Measurements from ENCODE around the gene ATP2A2. TPM values are rescaled to one million over a fixed set of nuclear protein-coding genes. Genes with fewer than 3 reads are reported as not detected.
"Not testable (repeated sequence)": the region's sequence is repeated elsewhere in the genome, so short reads cannot be mapped to it uniquely, and the experiment has no call there.

The ATP2A2 gene
- total and polyA plus RNA-seq, 2 experiments from 2014 or later: 297 to 400 TPM

- peak overlapping the region; percentile 43 for H3K27ac ChIP-seq
- peaks cover 28% of the 10 kb centered on the region for H3K36me3 ChIP-seq
These were observed 92.0 kb downstream of the ATP2A2 start for GRCh38 chr12:110373025-110373424.

GRCh38 chr12:110373425-110373824 lies 92.4 kb downstream of the ATP2A2 start:
- Histone ChIP-seq H3K4me3 (no peak overlapping the region), H3K9me3 (ENCODE audit: low read depth) (no peaks in the 10 kb centered on the region), H3K27ac (peak overlapping the region; percentile 43), H3K4me1 (ENCODE audit: low read depth) (peaks cover 11% of the 10 kb centered on the region), H3K36me3 (peaks cover 32% of the 10 kb centered on the region), H3K27me3 (no peaks in the 10 kb centered on the region)
- DNase-seq (ENCODE audit: low read depth in 1 of 2, low spot score in 1 of 2): no peak
- TF ChIP-seq CTCF (IDR thresholded peaks at IDR 0.05; ENCODE audit: low read depth, low read length): no peak

More at GRCh38 chr12:110373025-110373424, 92.0 kb downstream of the ATP2A2 start:
- no peak for TF ChIP-seq CTCF (IDR thresholded peaks at IDR 0.05; ENCODE audit: low read depth, low read length)
- H3K27me3 ChIP-seq: no peaks in the 10 kb centered on the region
- H3K4me1 ChIP-seq (ENCODE audit: low read depth): peaks cover 10% of the 10 kb centered on the region
- DNase-seq (ENCODE audit: low read depth in 1 of 2, low spot score in 1 of 2): no peak
- H3K4me3 ChIP-seq: no peak overlapping the region
- H3K9me3 ChIP-seq (ENCODE audit: low read depth): no peaks in the 10 kb centered on the region

- no peak for TF ChIP-seq CTCF (IDR thresholded peaks at IDR 0.05; ENCODE audit: low read depth, low read length)
- H3K9me3 ChIP-seq (ENCODE audit: low read depth): no peaks in the 10 kb centered on the region
- no peak for DNase-seq (ENCODE audit: low read depth in 1 of 2, low spot score in 1 of 2)
- no peak overlapping the region for H3K27ac ChIP-seq
- no peaks in the 10 kb centered on the region for H3K27me3 ChIP-seq
- no peak overlapping the region for H3K4me3 ChIP-seq
- peaks cover 11% of the 10 kb centered on the region for H3K4me1 ChIP-seq (ENCODE audit: low read depth)
- H3K36me3 ChIP-seq: peaks cover 35% of the 10 kb centered on the region
These were observed 93.0 kb downstream of the ATP2A2 start for GRCh38 chr12:110373962-110374611.

- H3K36me3 ChIP-seq: peaks cover 64% of the 10 kb centered on the region
- not testable (repeated sequence) for H3K4me3 ChIP-seq; H3K27me3 ChIP-seq; DNase-seq (ENCODE audit: low read depth in 1 of 2, low spot score in 1 of 2); H3K9me3 ChIP-seq (ENCODE audit: low read depth)
- H3K27ac ChIP-seq: peak overlapping the region; percentile 65
- H3K4me1 ChIP-seq (ENCODE audit: low read depth): peaks cover 11% of the 10 kb centered on the region
These were observed 97.2 kb downstream of the ATP2A2 start for GRCh38 chr12:110378131-110378790.

- H3K27me3 ChIP-seq: no peaks in the 10 kb centered on the region
- H3K4me3 ChIP-seq: no peak overlapping the region
- H3K4me1 ChIP-seq (ENCODE audit: low read depth): peaks cover 11% of the 10 kb centered on the region
- H3K36me3 ChIP-seq: peaks cover 64% of the 10 kb centered on the region
- TF ChIP-seq CTCF (IDR thresholded peaks at IDR 0.05; ENCODE audit: low read depth, low read length): no peak
- no peak overlapping the region for H3K27ac ChIP-seq
- H3K9me3 ChIP-seq (ENCODE audit: low read depth): no peaks in the 10 kb centered on the region
- no peak for DNase-seq (ENCODE audit: low read depth in 1 of 2, low spot score in 1 of 2)
These were observed 98.2 kb downstream of the ATP2A2 start for GRCh38 chr12:110379197-110379596.

GRCh38 chr12:110379631-110380030 lies 98.6 kb downstream of the ATP2A2 start:
- Histone ChIP-seq H3K27me3 (no peaks in the 10 kb centered on the region), H3K36me3 (peaks cover 60% of the 10 kb centered on the region), H3K4me1 (ENCODE audit: low read depth) (peaks cover 11% of the 10 kb centered on the region), H3K4me3 (no peak overlapping the region), H3K27ac (no peak overlapping the region), H3K9me3 (ENCODE audit: low read depth) (no peaks in the 10 kb centered on the region)
- TF ChIP-seq CTCF (IDR thresholded peaks at IDR 0.05; ENCODE audit: low read depth, low read length): no peak
- no peak for DNase-seq (ENCODE audit: low read depth in 1 of 2, low spot score in 1 of 2)

Data from cardiac muscle cell (in vitro differentiated cells and primary cell).